IPS DF 6.9 (cell line): Measurements from ENCODE around the gene GNPAT.

Experiments
- DNase-seq: peaks from one replicate; pipeline ENCODE4 v3.0.0-alpha.2; 2013; ENCODE audit warnings: low read depth, low spot score
- H3K27ac ChIP-seq: one replicate; pipeline ENCODE4 v1.5.1; 2013; ENCODE audit warnings: low read length, control low read depth
- H3K27me3 ChIP-seq: 2 replicates; pipeline ENCODE4 v1.6.1; 2013; ENCODE audit warnings: mild to moderate bottlenecking, low read length; ENCODE audit not compliant: control insufficient read depth, insufficient read depth
- H3K36me3 ChIP-seq: 2 replicates; pipeline ENCODE4 v1.6.1; 2013; ENCODE audit warnings: low read length; ENCODE audit not compliant: control insufficient read depth, insufficient read depth
- H3K4me1 ChIP-seq: 2 replicates; pipeline ENCODE4 v1.6.1; 2013; ENCODE audit warnings: low read length; ENCODE audit not compliant: control insufficient read depth, insufficient read depth
- H3K4me3 ChIP-seq: 2 replicates; pipeline ENCODE4 v1.5.1; 2013; ENCODE audit warnings: mild to moderate bottlenecking, low read length
- H3K9me3 ChIP-seq: 2 replicates; pipeline ENCODE4 v1.6.1; 2013; ENCODE audit warnings: low read length, inconsistent platforms; ENCODE audit not compliant: control insufficient read depth, insufficient read depth
- WGBS: extraction: QIAGEN DNeasy Blood & Tissue Kit; methylation state at CpG from one replicate; pipeline ENCODE4 v1.1.7; 2013; ENCODE audit warnings: mixed read lengths, missing lambda C conversion rate; ENCODE audit not compliant: insufficient read length, insufficient coverage; 5-methylcytosine and 5-hydroxymethylcytosine counted together

The GNPAT gene

DNA sequence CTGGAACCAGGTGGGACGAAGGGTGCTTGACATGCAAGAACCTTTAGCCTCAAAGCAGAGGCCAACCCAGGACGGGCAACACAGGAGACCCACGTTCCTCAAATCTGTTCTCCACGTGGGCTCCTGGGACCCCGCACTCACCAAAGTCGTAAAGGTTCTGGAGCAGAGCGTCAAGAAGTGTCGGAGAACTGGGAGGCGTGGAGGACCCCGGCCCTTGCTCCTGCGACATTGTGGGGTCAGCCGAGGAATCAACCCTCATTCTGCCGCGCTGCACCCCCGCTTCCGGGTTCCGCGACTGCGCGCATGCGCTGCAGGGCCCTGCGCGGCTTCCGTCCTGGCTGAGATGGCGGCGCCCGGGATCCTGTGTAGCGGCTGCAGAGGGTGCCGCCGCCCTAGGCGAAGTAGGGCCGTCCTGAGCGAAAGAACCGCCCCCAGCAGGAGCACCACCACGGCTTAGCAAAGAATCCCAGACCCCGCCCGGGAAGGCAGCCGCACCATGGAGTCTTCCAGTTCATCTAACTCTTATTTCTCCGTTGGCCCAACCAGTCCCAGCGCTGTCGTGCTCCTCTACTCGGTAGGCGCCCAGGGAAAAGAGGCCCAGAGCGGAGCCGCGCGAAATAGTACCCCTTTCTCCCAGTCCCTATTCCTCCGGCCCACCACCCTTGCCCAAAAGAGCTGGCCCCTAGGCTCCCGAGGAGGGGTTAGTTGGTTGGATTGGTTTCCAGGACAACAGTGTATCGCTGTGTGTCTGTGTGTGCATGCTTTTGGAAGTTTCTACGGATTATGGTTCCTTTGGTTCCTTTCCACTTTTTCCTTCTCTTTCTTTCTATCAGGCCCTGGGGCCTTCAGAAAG, at the start of gene GNPAT:
Gene GNPAT, plus strand, starts transcription at position 330 of the 853 bp plus-strand sequence. Its CDS starts 167 bp downstream, at position 497.
- no peaks in the 10 kb centered on the region for H3K4me1 ChIP-seq
- no peaks in the 10 kb centered on the region; the same call in 1 of the 2 replicates for H3K36me3 ChIP-seq
- peak; percentile 71 for DNase-seq
- H3K9me3 ChIP-seq, result no peaks in the 10 kb centered on the region
- peak within 1 kb of the TSS; percentile 63 for H3K4me3 ChIP-seq
- WGBS, result no CpG with 5 or more reads among the region's 51 CpGs
- H3K27me3 ChIP-seq, result no peaks in the 10 kb centered on the region
- no peak within 1 kb of the TSS for H3K27ac ChIP-seq

DNA sequence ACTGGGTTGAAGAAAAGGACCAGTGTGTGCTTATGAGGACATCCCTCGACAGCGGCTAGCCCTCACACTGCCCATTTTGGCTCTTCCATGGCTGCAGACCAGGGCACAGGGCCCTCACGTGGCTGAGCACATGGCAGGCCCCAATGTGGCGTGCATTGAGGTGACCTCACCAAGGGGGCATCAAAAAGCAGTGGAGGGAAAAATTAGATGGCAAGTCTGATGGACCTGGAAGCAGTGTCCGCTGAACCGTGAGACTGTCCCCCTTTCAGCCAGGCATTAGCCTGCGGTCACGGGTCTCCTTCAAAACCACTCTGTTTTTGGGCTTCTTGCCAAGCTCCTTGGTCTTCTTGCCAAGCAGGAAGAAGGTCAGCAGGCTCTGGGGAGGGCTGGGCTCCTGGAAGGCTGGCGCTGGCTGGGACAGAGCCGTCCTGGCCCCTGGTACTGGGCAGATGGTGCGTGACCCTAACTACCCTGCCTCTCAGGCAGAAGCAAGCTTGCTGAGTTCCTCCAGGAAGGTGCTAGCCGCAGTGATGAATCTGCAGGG, 48.3 kb upstream of the GNPAT start:
- H3K4me1 ChIP-seq, result 0 out of 2 replicates have a peak, but pooled peaks cover 2% of the 10 kb centered on the region
- H3K36me3 ChIP-seq, result no peaks in the 10 kb centered on the region
- no peaks in the 10 kb centered on the region for H3K9me3 ChIP-seq
- no CpG with 5 or more reads among the region's 12 CpGs for WGBS
- no peak overlapping the region for H3K27ac ChIP-seq
- no peaks in the 10 kb centered on the region for H3K27me3 ChIP-seq
- DNase-seq, result no peak
- no peak overlapping the region for H3K4me3 ChIP-seq

DNA sequence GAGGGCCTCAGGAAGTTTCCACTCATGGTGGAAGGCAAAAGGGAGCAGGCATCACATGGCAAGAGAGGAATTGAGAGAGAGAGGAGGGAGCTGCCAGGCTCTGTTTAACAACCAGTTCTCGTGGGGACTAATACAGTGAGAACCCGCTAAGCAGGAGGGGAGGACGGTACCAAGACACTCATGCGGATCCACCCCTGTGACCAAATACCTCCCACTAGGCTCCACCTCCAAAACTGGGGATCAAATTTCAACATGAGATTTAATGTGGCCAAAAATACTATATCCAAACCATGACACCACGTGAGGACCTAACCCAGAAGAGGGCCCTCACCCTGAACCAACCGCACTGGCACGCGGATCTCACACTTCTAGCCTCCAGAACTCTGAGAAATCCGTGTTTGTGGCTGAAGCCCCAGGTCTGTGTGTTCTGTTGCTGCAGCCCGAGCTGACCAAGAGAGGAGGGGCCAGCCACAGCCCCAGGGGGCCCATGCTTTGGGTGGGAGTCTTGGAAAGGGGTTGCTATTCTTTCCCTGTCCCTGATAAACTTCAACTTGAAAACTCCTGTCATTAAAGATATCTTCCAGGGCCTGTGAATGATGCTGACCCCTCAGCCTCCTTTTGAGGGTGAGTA, 47.2 kb upstream of the GNPAT start:
- no peaks in the 10 kb centered on the region for H3K9me3 ChIP-seq
- H3K36me3 ChIP-seq, result no peaks in the 10 kb centered on the region
- no CpG with 5 or more reads among the region's 10 CpGs for WGBS
- no peak overlapping the region for H3K27ac ChIP-seq
- H3K27me3 ChIP-seq, result no peaks in the 10 kb centered on the region
- DNase-seq, result no peak
- no peak overlapping the region for H3K4me3 ChIP-seq
- 0 out of 2 replicates have a peak, but pooled peaks cover 2% of the 10 kb centered on the region for H3K4me1 ChIP-seq

DNA sequence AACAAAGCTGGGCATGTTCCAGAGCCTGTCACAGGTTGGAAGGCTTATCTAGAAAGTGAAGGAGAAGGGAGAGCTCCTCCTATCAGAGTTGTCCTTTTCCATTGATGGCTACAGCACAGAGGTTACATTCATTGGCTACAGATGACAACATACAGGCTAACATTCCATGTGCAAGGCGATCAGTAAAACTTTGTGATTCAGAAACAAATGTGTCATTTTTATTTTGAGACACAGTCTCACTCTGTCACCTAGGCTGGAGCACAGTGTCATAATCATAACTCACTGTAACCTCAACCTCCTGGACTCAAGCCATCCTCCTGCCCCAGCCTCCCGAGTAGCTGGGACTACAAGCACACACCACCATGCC, 46.6 kb upstream of the GNPAT start:
- H3K4me1 ChIP-seq, result 0 out of 2 replicates have a peak, but pooled peaks cover 2% of the 10 kb centered on the region
- H3K36me3 ChIP-seq, result no peaks in the 10 kb centered on the region
- H3K27ac ChIP-seq, result no peak overlapping the region
- no peak overlapping the region for H3K4me3 ChIP-seq
- H3K27me3 ChIP-seq, result no peaks in the 10 kb centered on the region; the same call in 1 of the 2 replicates
- DNase-seq, result no peak
- WGBS, result no CpG with 5 or more reads among the region's 2 CpGs
- no peaks in the 10 kb centered on the region for H3K9me3 ChIP-seq

DNA sequence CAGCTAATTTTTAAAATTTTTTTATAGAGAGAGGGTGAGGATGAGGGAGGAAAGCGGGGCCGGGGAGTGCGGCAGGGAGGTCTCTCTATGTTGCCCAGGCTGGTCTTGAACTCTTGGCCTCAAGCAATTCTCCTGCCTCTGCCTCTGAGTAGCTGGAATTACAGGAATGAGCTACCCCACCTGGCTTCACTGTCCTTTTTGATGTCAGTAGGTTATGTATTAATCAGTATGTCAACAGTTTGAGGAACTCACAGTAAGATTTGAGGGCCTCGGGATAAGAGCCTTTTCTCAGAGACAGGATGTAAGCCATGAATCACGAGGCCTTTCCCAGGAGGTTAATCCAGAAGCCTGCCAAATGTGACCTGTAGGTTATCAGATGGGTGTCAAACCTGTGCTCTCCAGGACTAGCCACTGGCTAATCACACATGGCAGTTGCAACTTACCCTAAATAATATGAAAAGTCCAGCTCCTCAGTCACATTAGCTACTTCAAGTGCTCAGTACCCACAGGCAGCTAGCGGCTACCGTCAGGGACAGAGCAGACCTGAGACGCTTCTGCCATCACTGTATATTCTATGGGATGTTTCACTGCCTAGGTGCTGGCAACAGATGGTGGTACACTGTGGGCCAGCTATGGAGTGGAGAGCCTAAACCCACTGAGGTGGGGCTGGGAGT, 46.0 kb upstream of the GNPAT start:
- Histone ChIP-seq H3K36me3 (no peaks in the 10 kb centered on the region), H3K27ac (no peak overlapping the region), H3K27me3 (no peaks in the 10 kb centered on the region; the same call in 1 of the 2 replicates), H3K4me3 (no peak overlapping the region), H3K4me1 (0 out of 2 replicates have a peak, but pooled peaks cover 2% of the 10 kb centered on the region), H3K9me3 (no peaks in the 10 kb centered on the region)
- no CpG with 5 or more reads among the region's 8 CpGs for WGBS
- no peak for DNase-seq

DNA sequence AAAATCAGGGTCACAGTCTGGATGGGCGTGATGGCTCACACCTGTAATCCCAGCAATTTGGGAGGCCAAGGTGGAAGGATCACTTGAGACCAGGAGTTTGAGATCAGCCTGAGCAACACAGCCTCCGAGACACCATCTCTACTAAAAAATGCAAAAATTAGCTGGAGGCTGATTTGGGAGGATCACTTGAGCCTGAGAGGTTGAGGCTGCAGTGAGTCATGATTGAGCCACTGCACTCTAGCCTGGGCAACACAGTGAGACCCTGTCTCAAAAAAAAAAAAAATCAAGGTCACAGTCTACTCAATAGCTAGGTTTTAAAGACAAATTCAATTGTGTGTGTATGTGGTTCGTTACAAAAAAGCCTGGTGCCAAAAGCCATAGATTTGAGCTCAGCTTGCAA, 44.7 kb upstream of the GNPAT start:
- WGBS, result no CpG with 5 or more reads among the region's 3 CpGs
- H3K4me1 ChIP-seq, result 0 out of 2 replicates have a peak, but pooled peaks cover 2% of the 10 kb centered on the region
- H3K27ac ChIP-seq, result no peak overlapping the region
- no peak overlapping the region for H3K4me3 ChIP-seq
- H3K9me3 ChIP-seq, result no peaks in the 10 kb centered on the region
- no peak for DNase-seq
- H3K36me3 ChIP-seq, result no peaks in the 10 kb centered on the region
- H3K27me3 ChIP-seq, result no peaks in the 10 kb centered on the region; the same call in 1 of the 2 replicates

DNA sequence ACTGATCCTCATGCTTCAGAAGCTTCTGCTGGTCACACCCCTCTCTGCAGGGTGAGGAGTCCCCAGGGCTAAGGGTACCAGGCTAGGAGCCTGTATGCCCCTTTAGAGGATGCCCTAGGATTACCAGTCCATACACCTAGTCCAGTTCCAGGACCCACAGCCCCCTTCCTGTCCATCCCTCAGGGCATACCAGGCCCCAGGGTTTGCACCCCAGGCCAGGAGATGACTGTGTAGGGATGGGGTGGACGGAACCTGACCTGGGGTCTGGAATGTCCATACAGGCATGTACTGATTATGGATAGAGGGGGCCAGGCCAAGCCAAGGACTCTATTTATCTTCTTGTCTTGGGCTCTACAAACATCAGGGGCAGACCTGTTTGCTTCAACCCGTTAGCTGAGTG, 44.3 kb upstream of the GNPAT start:
- Histone ChIP-seq H3K4me1 (0 out of 2 replicates have a peak, but pooled peaks cover 2% of the 10 kb centered on the region), H3K27me3 (no peaks in the 10 kb centered on the region; the same call in 1 of the 2 replicates), H3K27ac (no peak overlapping the region), H3K36me3 (no peaks in the 10 kb centered on the region), H3K4me3 (no peak overlapping the region), H3K9me3 (no peaks in the 10 kb centered on the region)
- DNase-seq, result no peak
- no CpG with 5 or more reads among the region's 2 CpGs for WGBS

DNA sequence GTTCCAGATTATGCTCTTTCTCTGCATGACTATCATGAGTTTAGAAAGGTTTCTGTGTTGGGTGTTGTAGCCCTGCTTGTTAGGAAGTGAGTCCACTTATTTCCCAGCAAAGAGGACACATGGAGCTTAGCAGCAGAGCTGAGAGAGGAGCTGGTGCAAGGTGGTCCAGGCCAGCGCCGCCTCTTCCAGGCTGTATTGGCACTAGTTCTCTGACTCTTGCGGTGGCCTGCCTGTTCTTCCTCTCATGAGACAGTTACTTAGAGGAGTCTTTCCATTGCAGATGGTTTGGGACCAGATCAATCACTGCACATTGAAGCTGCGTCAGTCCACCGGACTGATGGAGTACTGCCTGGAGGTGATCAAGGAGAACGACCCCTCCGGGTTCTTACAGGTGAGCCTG, 41.1 kb upstream of the GNPAT start:
- Histone ChIP-seq H3K27me3 (no peaks in the 10 kb centered on the region; the same call in 1 of the 2 replicates), H3K36me3 (no peaks in the 10 kb centered on the region; the same call in 1 of the 2 replicates), H3K4me3 (no peak overlapping the region), H3K27ac (no peak overlapping the region), H3K4me1 (no peaks in the 10 kb centered on the region), H3K9me3 (no peaks in the 10 kb centered on the region)
- WGBS, result no CpG with 5 or more reads among the region's 7 CpGs
- DNase-seq, result no peak

DNA sequence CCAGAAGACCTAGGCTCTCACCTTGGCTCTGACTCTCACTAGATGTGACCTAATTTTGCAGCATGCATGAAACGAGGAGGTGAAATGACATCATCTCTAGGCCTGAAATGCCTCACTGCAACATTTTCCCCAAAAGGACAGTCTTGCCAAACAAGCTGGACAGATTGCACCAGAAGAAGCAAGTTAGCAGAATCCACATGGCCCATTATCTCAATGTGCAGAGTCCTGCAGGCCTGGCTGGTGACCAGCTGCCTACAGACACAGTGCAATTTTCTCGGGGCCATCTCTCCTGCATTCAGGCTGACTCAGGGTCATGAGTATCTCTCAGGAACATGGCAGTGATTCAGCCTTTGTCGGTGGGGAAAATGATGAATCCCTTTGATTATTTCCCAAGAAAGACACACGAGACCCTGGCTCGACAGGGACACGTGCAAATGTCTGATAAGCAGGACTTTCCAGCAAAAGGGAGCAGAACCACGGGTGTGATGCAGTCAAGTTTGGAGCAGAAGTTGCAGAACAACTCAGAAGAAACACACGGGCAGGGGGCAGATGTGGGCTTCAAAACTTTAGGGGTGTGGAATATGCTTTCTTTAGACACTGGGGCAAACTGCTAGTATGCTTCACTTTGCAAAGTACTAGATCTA, 40.5 kb upstream of the GNPAT start:
- Histone ChIP-seq H3K4me1 (no peaks in the 10 kb centered on the region), H3K36me3 (no peaks in the 10 kb centered on the region; the same call in 1 of the 2 replicates), H3K27me3 (no peaks in the 10 kb centered on the region; the same call in 1 of the 2 replicates), H3K9me3 (no peaks in the 10 kb centered on the region), H3K4me3 (no peak overlapping the region), H3K27ac (no peak overlapping the region)
- DNase-seq, result no peak
- no CpG with 5 or more reads among the region's 8 CpGs for WGBS
